Liver (tissue), 9 donors: ENCODE data around the gene RPS5. TPM values are rescaled to one million over a fixed set of nuclear protein-coding genes. Genes with fewer than 3 reads are reported as not detected.

ENCODE experiments used
- DNase-seq: peaks from one replicate; pipeline ENCODE4 v3.0.0-alpha.2; 2017; ENCODE audit warnings: low spot score
- H3K27ac ChIP-seq, 2 donors: one replicate each; pipeline ENCODE4 v1.7.0; 2013; ENCODE audit warnings: inconsistent platforms in 2 of 2, low read length in 2 of 2, control low read depth in 1 of 2, low read depth in 1 of 2, mild to moderate bottlenecking in 1 of 2
- H3K27me3 ChIP-seq, 4 donors: one replicate each; pipeline versions ENCODE4 v1.6.1 to v1.7.0; 2013; ENCODE audit warnings: low read length in 3 of 4, inconsistent platforms in 1 of 4, mild to moderate bottlenecking in 1 of 4, moderate library complexity in 1 of 4; ENCODE audit not compliant: control insufficient read depth in 4 of 4, insufficient read depth in 4 of 4
- H3K36me3 ChIP-seq, 4 donors: one replicate each; pipeline versions ENCODE4 v1.6.1 to v1.7.0; 2013; ENCODE audit warnings: low read length in 3 of 4, mild to moderate bottlenecking in 3 of 4, low read depth in 1 of 4, moderate library complexity in 1 of 4; ENCODE audit not compliant: control insufficient read depth in 4 of 4, insufficient read depth in 3 of 4
- H3K4me1 ChIP-seq, 4 donors: one replicate each; pipeline versions ENCODE4 v1.6.1 to v1.7.0; 2013; ENCODE audit warnings: low read length in 3 of 4, mild to moderate bottlenecking in 3 of 4, moderate library complexity in 1 of 4; ENCODE audit not compliant: control insufficient read depth in 4 of 4, insufficient read depth in 4 of 4
- H3K4me3 ChIP-seq, 3 donors: one replicate each; pipeline versions ENCODE4 v1.6.1 to v1.7.0; 2013; ENCODE audit warnings: low read length in 3 of 3, control low read depth in 1 of 3, low read depth in 1 of 3, mild to moderate bottlenecking in 1 of 3
- H3K9ac ChIP-seq, 2 donors: one replicate each; pipeline ENCODE4 v1.7.0; 2013; ENCODE audit warnings: low read length in 2 of 2, mild to moderate bottlenecking in 2 of 2, moderate library complexity in 2 of 2, control low read depth in 1 of 2, low read depth in 1 of 2
- H3K9me3 ChIP-seq, 4 donors: one replicate each; pipeline versions ENCODE4 v1.6.1 to v1.7.0; 2013; ENCODE audit warnings: low read length in 3 of 4; ENCODE audit not compliant: control insufficient read depth in 4 of 4
- CTCF ChIP-seq: fragments of 150-350 bp; IDR thresholded peaks from 2 replicates; pipeline ENCODE4 v1.5.1; 2017; ENCODE audit warnings: improper control_type of control experiment, low read depth, low read length; ENCODE audit not compliant: missing input control
- EGR1 ChIP-seq, 2 donors: IDR thresholded peaks; 2 replicates each; pipeline ENCODE4 v1.6.1; 2016 to 2018; ENCODE audit warnings: antibody characterized with exemption in 2 of 2, low read depth in 2 of 2
- FOXA1 ChIP-seq: IDR thresholded peaks from 2 replicates; pipeline ENCODE4 v1.6.1; 2016; ENCODE audit warnings: antibody characterized with exemption
- GABPA ChIP-seq, 2 donors: IDR thresholded peaks in 1 of 2; conservative IDR thresholded peaks in 1 of 2; 2 replicates each; pipeline ENCODE4 v1.6.1; 2016; ENCODE audit warnings: antibody characterized with exemption in 2 of 2, mild to moderate bottlenecking in 1 of 2, moderate library complexity in 1 of 2
- HNF4G ChIP-seq: IDR thresholded peaks from 2 replicates; pipeline ENCODE4 v1.6.1; 2016; ENCODE audit warnings: antibody characterized with exemption
- JUND ChIP-seq, 2 donors: IDR thresholded peaks; 2 replicates each; pipeline ENCODE4 v1.6.1; 2016; ENCODE audit warnings: antibody characterized with exemption in 2 of 2
- NR2F2 ChIP-seq: IDR thresholded peaks from 2 replicates; pipeline ENCODE4 v1.6.1; 2016; ENCODE audit warnings: antibody characterized with exemption
- RAD21 ChIP-seq, 2 donors: IDR thresholded peaks; 2 replicates each; pipeline ENCODE4 v1.6.1; 2016; ENCODE audit warnings: antibody characterized with exemption in 2 of 2, mild to moderate bottlenecking in 2 of 2
- SP1 ChIP-seq: IDR thresholded peaks from 2 replicates; pipeline ENCODE4 v1.6.1; 2018; ENCODE audit warnings: antibody characterized with exemption, mild to moderate bottlenecking
- TAF1 ChIP-seq: conservative IDR thresholded peaks from 2 replicates; pipeline ENCODE4 v1.6.1; 2016; ENCODE audit warnings: antibody characterized with exemption, mild to moderate bottlenecking
- WGBS: extraction: QIAGEN DNeasy Blood & Tissue Kit; methylation state at CpG from one replicate; pipeline ENCODE4 v1.1.7; 2013; 5-methylcytosine and 5-hydroxymethylcytosine counted together
- polyA plus RNA-seq, 2 donors: library from polyadenylated mRNA; stranded (reverse) in 1 of 2; unstranded in 1 of 2; fragments of 200-250 nt in 1 of 2; fragments of >200 nt in 1 of 2; fragmentation: Nextera tagmentation in 1 of 2; extraction: Ambion mirVana in 1 of 2; gene quantifications; one replicate each; pipeline versions ENCODE4 v1.2.1 to v1.2.3, GENCODE V29; 2013 to 2015
- total RNA-seq, 2 donors: library from RNA; depleted of rRNA; stranded (reverse); fragments of >200 nt; gene quantifications; one replicate each; pipeline ENCODE4 v1.2.3, GENCODE V29; 2014
- TF ChIP-seq, protein P1 (sequence below): IDR thresholded peaks from 2 replicates; pipeline ENCODE4 v1.6.1; 2016; ENCODE audit warnings: antibody characterized with exemption, mild to moderate bottlenecking
- TF ChIP-seq, protein P2 (sequence below): IDR thresholded peaks from 2 replicates; pipeline ENCODE4 v1.6.1; 2016; ENCODE audit warnings: antibody characterized with exemption
- TF ChIP-seq, protein P3 (sequence below): IDR thresholded peaks from 2 replicates; pipeline ENCODE4 v1.6.1; 2016; ENCODE audit warnings: antibody characterized with exemption
- donor health status: healthy.
- donor health status: healthy.
- donor health status: healthy.
- donor health status: healthy.
- donor health status: healthy.

Gene RPS5
- total and polyA plus RNA-seq, 4 donors = 229 to 1,403 (median 628) TPM

DNA sequence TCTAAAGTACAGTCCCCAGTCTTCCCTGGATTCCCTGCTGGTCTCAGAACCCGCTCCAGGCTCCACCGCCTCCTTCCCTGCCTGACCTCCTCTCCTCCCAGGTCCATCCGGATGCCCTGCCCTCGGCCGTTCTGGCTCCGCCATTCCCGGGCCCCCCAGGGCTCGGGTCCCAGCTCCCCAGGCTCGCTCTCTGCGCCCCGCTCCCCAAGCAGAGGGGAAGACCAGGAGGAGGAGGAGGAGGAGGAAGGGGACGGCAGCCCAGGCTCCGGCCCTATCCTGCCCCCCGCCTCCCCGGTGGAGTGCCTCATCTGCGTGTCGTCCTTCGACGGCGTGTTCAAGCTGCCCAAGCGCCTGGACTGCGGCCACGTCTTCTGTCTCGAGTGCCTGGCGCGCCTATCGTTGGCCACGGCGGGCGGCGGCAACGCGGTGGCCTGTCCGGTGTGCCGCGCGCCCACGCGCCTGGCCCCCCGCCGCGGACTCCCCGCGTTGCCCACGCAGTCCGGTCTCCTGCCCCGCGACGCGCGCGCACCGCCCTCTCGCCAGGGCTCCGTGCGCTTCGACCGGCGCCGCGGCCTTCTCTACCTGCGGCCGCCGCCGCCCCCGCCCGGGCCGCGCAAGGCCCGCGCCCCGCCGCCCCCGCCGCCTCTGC is 9.0 kb downstream of the RPS5 start (continued):
- TF ChIP-seq, protein P1, sequence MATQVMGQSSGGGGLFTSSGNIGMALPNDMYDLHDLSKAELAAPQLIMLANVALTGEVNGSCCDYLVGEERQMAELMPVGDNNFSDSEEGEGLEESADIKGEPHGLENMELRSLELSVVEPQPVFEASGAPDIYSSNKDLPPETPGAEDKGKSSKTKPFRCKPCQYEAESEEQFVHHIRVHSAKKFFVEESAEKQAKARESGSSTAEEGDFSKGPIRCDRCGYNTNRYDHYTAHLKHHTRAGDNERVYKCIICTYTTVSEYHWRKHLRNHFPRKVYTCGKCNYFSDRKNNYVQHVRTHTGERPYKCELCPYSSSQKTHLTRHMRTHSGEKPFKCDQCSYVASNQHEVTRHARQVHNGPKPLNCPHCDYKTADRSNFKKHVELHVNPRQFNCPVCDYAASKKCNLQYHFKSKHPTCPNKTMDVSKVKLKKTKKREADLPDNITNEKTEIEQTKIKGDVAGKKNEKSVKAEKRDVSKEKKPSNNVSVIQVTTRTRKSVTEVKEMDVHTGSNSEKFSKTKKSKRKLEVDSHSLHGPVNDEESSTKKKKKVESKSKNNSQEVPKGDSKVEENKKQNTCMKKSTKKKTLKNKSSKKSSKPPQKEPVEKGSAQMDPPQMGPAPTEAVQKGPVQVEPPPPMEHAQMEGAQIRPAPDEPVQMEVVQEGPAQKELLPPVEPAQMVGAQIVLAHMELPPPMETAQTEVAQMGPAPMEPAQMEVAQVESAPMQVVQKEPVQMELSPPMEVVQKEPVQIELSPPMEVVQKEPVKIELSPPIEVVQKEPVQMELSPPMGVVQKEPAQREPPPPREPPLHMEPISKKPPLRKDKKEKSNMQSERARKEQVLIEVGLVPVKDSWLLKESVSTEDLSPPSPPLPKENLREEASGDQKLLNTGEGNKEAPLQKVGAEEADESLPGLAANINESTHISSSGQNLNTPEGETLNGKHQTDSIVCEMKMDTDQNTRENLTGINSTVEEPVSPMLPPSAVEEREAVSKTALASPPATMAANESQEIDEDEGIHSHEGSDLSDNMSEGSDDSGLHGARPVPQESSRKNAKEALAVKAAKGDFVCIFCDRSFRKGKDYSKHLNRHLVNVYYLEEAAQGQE = no peak
- TF ChIP-seq RAD21 (IDR thresholded peaks at IDR 0.05) = no peak

DNA sequence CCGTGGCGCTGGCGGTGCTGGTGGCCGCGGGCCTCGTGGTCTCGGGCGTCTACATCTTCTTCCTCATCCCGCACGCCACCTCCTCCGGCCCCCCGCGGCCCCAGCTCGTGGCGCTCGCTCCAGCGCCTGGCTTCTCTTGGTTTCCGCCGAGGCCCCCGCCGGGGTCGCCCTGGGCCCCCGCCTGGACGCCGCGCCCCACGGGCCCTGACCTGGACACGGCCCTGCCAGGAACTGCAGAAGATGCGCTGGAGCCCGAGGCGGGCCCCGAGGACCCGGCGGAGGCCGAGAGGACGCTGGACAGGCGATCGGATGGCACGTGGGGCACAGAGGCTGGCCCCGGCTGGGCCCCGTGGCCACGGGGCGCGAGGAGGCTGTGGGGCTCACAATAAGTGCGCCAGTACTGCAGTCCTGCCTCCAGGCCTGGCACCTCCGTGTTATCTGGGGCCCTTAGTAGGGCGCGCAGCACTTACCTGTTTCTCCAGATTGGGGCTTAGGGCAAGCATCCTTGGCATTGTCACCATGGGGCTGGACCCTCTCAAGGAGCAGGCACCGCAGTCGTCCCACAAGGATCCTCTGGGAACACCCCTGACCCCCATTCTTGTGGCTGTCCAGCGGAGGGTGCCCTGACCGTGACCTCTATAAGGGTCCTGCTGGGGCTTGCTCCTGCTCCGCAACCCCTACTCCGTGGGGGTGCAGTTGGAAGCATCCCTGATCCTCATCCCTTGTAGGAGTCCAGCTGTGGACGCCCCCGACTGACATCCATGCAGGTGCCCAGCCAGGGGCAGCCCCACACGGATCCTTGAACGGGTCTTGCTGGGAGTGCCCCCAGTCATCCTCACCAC is 9.8 kb downstream of the RPS5 start:
- H3K27ac ChIP-seq = no peak overlapping the region
- no peaks in the 10 kb centered on the region for H3K9me3 ChIP-seq
- H3K36me3 ChIP-seq = peaks cover 17 to 30% (median 21%) of the 10 kb centered on the region in 4 donors
- H3K27me3 ChIP-seq = peaks cover 0 to 5% (median 0%) of the 10 kb centered on the region in 4 donors
- peak overlapping the region in 1 of 3 donors; percentile 6 for H3K4me3 ChIP-seq
- no peak for DNase-seq
- TF ChIP-seq NR2F2 = no peak
- no peak for TF ChIP-seq TAF1
- TF ChIP-seq, protein P2, sequence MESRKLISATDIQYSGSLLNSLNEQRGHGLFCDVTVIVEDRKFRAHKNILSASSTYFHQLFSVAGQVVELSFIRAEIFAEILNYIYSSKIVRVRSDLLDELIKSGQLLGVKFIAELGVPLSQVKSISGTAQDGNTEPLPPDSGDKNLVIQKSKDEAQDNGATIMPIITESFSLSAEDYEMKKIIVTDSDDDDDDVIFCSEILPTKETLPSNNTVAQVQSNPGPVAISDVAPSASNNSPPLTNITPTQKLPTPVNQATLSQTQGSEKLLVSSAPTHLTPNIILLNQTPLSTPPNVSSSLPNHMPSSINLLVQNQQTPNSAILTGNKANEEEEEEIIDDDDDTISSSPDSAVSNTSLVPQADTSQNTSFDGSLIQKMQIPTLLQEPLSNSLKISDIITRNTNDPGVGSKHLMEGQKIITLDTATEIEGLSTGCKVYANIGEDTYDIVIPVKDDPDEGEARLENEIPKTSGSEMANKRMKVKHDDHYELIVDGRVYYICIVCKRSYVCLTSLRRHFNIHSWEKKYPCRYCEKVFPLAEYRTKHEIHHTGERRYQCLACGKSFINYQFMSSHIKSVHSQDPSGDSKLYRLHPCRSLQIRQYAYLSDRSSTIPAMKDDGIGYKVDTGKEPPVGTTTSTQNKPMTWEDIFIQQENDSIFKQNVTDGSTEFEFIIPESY = no peak
- TF ChIP-seq, protein P3, sequence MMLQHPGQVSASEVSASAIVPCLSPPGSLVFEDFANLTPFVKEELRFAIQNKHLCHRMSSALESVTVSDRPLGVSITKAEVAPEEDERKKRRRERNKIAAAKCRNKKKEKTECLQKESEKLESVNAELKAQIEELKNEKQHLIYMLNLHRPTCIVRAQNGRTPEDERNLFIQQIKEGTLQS = no peak
- TF ChIP-seq CTCF = no peak
- TF ChIP-seq JUND (IDR thresholded peaks at IDR 0.05) = no peak
- no peak for TF ChIP-seq EGR1 (IDR thresholded peaks at IDR 0.05; ENCODE audit: low read depth in 2 of 2)
- TF ChIP-seq GABPA (IDR thresholded peaks at IDR 0.05 in 1 of 2, conservative IDR thresholded peaks at IDR 0.05 in 1 of 2) = no peak
- no peak for TF ChIP-seq SP1
- TF ChIP-seq HNF4G = no peak
- TF ChIP-seq FOXA1 = no peak
- no peak for TF ChIP-seq RAD21 (IDR thresholded peaks at IDR 0.05)
- 34% methylated on average over 58 of the region's 58 CpGs for WGBS
- peaks cover 4 to 18% (median 12%) of the 10 kb centered on the region in 4 donors for H3K4me1 ChIP-seq
- no peak overlapping the region for H3K9ac ChIP-seq
